ENCODE data around the gene TWF2.

The TWF2 gene

DNA sequence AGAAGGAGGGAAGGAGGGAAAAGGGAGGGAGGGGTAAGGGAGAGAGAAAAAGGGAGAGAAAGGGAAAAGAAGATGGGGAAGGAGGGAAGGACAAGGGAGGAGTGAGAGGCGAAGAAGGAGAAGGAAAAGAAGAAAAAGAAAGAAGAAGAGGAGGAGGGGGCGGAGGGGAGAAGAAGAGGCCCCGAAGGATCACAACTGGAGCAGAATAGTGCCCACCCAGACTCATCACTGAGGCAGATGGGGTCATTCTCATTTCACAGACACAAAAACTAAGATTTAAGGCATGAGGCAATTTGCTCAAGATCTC is 43.7 kb downstream of the TWF2 start:
- Histone ChIP-seq H3K36me3 (ENCODE audit: insufficient read depth, low read length) (no peaks in the 10 kb centered on the region; the same call in 1 of the 2 replicates), H3K9me3 (ENCODE audit: low read depth, low read length) (no peaks in the 10 kb centered on the region), H3K27ac (no peak overlapping the region), H3K4me3 (no peak overlapping the region), H3K9ac (ENCODE audit: insufficient read length) (no peak overlapping the region)
- no peak for DNase-seq (ENCODE audit: low read depth, low spot score)
- TF ChIP-seq POLR2AphosphoS5 (IDR thresholded peaks at IDR 0.05; ENCODE audit: borderline replicate concordance, low read depth, low read length) (no peak), EZH2 (IDR thresholded peaks at IDR 0.05) (no peak), FOXP2 (optimal IDR thresholded peaks at IDR 0.05; ENCODE audit: control extremely low read depth, extremely low read length, insufficient read depth) (no peak)

DNA sequence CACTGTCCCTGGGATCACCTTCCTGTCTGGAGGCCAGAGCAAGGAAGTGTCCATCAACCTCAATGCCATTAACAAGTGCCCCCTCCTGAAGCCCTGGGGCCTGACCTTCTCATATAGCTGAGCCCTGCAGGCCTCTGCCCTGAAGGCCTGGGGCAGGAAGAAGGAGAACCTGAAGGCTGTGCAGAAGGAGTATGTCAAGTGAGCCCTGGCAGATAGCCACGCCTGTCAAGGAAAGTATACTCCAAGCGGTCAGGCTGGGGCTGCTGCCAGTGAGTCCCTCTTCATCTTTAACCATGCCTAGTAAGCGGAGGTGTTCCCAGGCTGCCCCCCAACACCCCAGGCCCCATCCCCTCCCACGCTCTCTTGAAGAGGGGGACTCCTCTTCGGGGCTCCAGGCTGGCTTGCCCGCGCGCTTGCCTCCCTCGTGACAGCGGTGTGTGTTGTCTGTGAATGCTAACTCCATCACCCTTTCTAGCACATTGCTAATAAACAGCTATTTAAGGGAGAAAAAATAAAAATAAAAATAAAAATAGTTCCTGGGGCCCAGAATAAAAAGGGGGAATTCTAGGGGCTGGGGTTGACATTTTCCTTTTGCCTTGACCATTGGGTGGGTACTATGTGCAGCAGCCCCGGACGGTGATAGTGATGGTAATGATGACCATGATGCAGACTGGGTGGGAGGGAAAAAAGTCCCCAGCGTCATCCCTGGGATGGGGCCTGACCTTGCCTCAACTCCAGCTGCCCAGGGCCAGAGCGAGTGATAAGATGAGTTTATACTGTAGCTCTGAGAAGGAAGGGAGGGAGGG is 44.3 kb downstream of the TWF2 start:
- H3K36me3 ChIP-seq (ENCODE audit: insufficient read depth, low read length) = no peaks in the 10 kb centered on the region
- DNase-seq (ENCODE audit: low read depth, low spot score) = no peak
- no peak overlapping the region for H3K9ac ChIP-seq (ENCODE audit: insufficient read length)
- H3K4me3 ChIP-seq = no peak overlapping the region
- H3K27ac ChIP-seq = no peak overlapping the region
- H3K9me3 ChIP-seq (ENCODE audit: low read depth, low read length) = no peaks in the 10 kb centered on the region
- no peak for TF ChIP-seq FOXP2 (optimal IDR thresholded peaks at IDR 0.05; ENCODE audit: control extremely low read depth, extremely low read length, insufficient read depth)
- TF ChIP-seq POLR2AphosphoS5 (IDR thresholded peaks at IDR 0.05; ENCODE audit: borderline replicate concordance, low read depth, low read length) = no peak
- TF ChIP-seq EZH2 (IDR thresholded peaks at IDR 0.05) = no peak

DNA sequence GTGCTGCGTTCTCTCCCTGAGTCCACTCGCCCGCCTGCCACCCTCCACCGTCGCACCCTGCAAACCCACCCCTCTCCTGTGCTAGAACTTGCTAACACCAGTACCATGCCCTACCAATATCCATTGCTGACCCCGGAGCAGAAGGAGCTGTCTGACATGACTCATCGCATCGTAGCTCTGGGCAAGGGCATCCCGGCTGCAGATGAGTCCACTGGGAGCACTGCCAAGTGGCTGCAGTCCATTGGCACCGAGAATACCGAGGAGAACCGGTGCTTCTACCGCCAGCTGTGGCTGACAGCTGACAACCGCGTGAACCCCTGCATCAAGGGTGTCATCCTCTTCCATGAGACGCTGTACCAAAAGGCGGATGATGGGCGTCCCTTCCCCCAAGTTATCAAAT is 45.9 kb downstream of the TWF2 start:
- H3K9me3 ChIP-seq (ENCODE audit: low read depth, low read length) = no peaks in the 10 kb centered on the region
- H3K9ac ChIP-seq (ENCODE audit: insufficient read length) = no peak overlapping the region
- no peak for DNase-seq (ENCODE audit: low read depth, low spot score)
- H3K27ac ChIP-seq = no peak overlapping the region
- H3K36me3 ChIP-seq (ENCODE audit: insufficient read depth, low read length) = no peaks in the 10 kb centered on the region
- no peak overlapping the region for H3K4me3 ChIP-seq
- TF ChIP-seq FOXP2 (optimal IDR thresholded peaks at IDR 0.05; ENCODE audit: control extremely low read depth, extremely low read length, insufficient read depth) (no peak), EZH2 (IDR thresholded peaks at IDR 0.05) (no peak), POLR2AphosphoS5 (IDR thresholded peaks at IDR 0.05; ENCODE audit: borderline replicate concordance, low read depth, low read length) (no peak)

DNA sequence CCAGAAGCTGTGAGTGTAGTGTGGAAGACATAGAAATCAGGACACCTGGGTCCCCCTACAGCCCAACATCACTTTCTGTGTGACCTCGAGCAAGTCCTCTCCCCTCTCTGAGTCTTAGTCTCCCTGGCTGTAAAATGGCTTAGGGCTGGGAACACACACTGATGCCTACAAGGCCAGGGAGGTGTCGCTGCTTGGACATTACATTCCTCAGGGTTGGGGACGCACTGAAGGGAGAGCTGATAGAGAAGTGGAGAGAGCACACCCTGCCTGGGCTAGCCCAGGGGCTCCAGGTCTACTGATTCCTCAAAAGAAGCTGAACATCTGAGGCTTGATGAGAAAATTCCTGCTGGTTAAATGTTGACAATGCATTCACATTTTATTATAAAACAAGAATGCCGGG is 47.3 kb downstream of the TWF2 start:
- Histone ChIP-seq H3K9me3 (ENCODE audit: low read depth, low read length) (no peaks in the 10 kb centered on the region), H3K9ac (ENCODE audit: insufficient read length) (no peak overlapping the region), H3K36me3 (ENCODE audit: insufficient read depth, low read length) (no peaks in the 10 kb centered on the region), H3K27ac (no peak overlapping the region), H3K4me3 (no peak overlapping the region)
- DNase-seq (ENCODE audit: low read depth, low spot score) = no peak
- no peak for TF ChIP-seq EZH2 (IDR thresholded peaks at IDR 0.05)
- no peak for TF ChIP-seq POLR2AphosphoS5 (IDR thresholded peaks at IDR 0.05; ENCODE audit: borderline replicate concordance, low read depth, low read length)
- no peak for TF ChIP-seq FOXP2 (optimal IDR thresholded peaks at IDR 0.05; ENCODE audit: control extremely low read depth, extremely low read length, insufficient read depth)

DNA sequence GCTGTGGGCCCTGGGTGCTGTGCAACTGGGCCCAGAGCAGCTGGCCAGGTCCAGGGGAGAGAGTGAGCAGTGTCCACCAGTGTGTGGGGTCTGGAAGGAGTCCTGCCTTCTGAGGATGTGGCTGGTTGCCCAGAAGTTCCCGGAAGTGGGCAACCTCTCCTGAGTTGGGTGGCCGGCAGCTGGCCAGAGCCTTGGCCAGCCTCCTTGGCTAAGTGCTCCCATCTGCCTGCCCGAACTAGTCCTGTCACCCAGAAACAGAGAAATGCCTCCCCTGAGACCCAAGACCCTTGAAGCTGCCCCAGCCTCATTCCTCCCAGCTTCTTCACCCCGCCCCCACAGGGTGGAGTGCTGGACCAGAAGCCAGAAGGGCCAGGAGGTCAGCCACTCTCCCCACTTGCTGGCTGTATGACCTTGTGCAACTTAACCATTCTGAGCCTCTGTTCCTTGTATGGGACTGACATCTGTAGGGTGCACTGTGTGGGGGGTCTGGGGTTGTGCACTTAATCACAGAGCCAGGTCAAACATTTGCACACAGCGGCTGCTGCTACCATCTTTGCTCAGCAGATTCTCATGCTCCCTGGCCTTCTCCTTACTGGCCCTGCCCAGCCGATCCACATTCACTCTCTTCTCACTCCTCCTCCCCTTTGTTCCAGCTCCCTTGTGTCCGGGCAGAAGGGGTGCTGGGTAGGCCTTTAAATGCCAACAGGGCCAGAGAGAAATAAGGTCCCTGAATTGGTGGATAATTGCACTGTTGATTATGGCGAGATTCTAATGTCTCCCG is 48.5 kb downstream of the TWF2 start:
- no peak for DNase-seq (ENCODE audit: low read depth, low spot score)
- no peak for TF ChIP-seq FOXP2 (optimal IDR thresholded peaks at IDR 0.05; ENCODE audit: control extremely low read depth, extremely low read length, insufficient read depth)
- no peak for TF ChIP-seq EZH2 (IDR thresholded peaks at IDR 0.05)
- no peak for TF ChIP-seq POLR2AphosphoS5 (IDR thresholded peaks at IDR 0.05; ENCODE audit: borderline replicate concordance, low read depth, low read length)
- H3K9me3 ChIP-seq (ENCODE audit: low read depth, low read length) = no peaks in the 10 kb centered on the region
- no peak overlapping the region for H3K27ac ChIP-seq
- no peak overlapping the region for H3K4me3 ChIP-seq
- no peak overlapping the region for H3K9ac ChIP-seq (ENCODE audit: insufficient read length)
- no peaks in the 10 kb centered on the region for H3K36me3 ChIP-seq (ENCODE audit: insufficient read depth, low read length)

DNA sequence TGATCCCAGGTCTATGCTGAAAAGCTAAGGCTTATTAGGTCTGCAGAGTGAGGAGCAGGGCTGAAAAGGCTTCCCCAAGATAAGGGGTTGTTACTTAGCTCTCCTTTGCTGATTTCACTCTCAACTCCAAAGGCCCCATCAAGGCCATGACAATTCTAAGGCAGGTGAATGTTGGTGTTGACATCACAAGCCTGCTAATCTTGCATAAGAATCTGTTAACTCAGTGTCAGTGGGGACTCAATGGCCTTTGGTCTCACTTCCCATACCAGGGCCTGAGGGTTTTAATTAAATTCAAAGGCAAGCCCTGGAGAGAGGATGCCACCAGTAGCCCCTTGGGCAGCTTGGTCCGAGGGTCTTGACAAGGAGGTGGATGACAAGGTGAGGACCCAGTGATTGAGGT is 50.4 kb downstream of the TWF2 start:
- Histone ChIP-seq H3K9me3 (ENCODE audit: low read depth, low read length) (no peaks in the 10 kb centered on the region), H3K9ac (ENCODE audit: insufficient read length) (no peak overlapping the region), H3K36me3 (ENCODE audit: insufficient read depth, low read length) (no peaks in the 10 kb centered on the region), H3K4me3 (no peak overlapping the region), H3K27ac (no peak overlapping the region)
- TF ChIP-seq EZH2 (IDR thresholded peaks at IDR 0.05) = no peak
- no peak for TF ChIP-seq POLR2AphosphoS5 (IDR thresholded peaks at IDR 0.05; ENCODE audit: borderline replicate concordance, low read depth, low read length)
- TF ChIP-seq FOXP2 (optimal IDR thresholded peaks at IDR 0.05; ENCODE audit: control extremely low read depth, extremely low read length, insufficient read depth) = no peak
- DNase-seq (ENCODE audit: low read depth, low spot score) = no peak

DNA sequence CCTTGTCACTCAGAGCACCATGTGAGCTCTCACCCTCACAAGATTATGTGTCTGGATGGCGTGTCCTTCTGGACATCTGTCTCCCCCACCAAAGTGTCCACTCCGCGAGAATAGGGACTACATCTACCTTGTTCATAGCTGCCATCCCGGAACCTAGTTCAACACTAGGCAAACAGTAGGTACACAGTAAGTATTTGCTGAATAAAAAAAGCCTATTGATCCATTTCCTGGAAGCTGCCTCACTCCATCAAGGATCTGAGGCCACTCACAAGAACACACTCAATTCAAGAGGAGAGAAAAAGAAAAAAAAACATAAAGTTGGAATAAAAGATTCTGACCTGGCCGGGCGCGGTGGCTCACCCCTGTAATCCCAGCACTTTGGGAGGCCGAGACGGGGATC is 52.2 kb downstream of the TWF2 start:
- DNase-seq (ENCODE audit: low read depth, low spot score) = no peak
- no peak for TF ChIP-seq EZH2 (IDR thresholded peaks at IDR 0.05)
- TF ChIP-seq FOXP2 (optimal IDR thresholded peaks at IDR 0.05; ENCODE audit: control extremely low read depth, extremely low read length, insufficient read depth) = no peak
- TF ChIP-seq POLR2AphosphoS5 (IDR thresholded peaks at IDR 0.05; ENCODE audit: borderline replicate concordance, low read depth, low read length) = no peak
- H3K27ac ChIP-seq = no peak overlapping the region
- H3K4me3 ChIP-seq = no peak overlapping the region
- no peaks in the 10 kb centered on the region for H3K9me3 ChIP-seq (ENCODE audit: low read depth, low read length)
- no peaks in the 10 kb centered on the region for H3K36me3 ChIP-seq (ENCODE audit: insufficient read depth, low read length)
- no peak overlapping the region for H3K9ac ChIP-seq (ENCODE audit: insufficient read length)

DNA sequence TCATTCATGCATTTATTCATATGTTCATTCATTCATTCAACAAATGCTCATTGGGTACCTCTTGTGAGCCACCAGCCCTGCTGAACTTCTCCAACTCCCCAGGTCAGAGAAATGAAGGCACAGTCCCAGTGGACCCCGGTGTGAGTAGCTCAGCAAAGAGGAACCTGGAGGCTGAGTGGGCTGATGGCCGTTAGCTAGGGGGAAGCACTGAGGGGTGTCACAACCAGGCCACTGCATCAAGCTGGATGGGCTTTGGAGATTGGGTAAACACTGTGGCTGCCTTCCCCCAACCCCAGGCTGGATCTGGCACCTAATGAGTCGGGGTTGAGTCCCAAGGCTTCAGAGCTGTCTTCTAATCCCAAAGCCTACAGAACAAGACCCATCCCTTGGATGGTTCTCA is 53.1 kb downstream of the TWF2 start:
- Histone ChIP-seq H3K9ac (ENCODE audit: insufficient read length) (no peak overlapping the region), H3K9me3 (ENCODE audit: low read depth, low read length) (no peaks in the 10 kb centered on the region), H3K4me3 (no peak overlapping the region), H3K27ac (no peak overlapping the region), H3K36me3 (ENCODE audit: insufficient read depth, low read length) (no peaks in the 10 kb centered on the region)
- TF ChIP-seq POLR2AphosphoS5 (IDR thresholded peaks at IDR 0.05; ENCODE audit: borderline replicate concordance, low read depth, low read length) (no peak), FOXP2 (optimal IDR thresholded peaks at IDR 0.05; ENCODE audit: control extremely low read depth, extremely low read length, insufficient read depth) (no peak), EZH2 (IDR thresholded peaks at IDR 0.05) (no peak)
- DNase-seq (ENCODE audit: low read depth, low spot score) = no peak

Measured in SK-N-MC (cell line).